Measurements from ENCODE around the gene RUNX2.

RUNX2 gene

GRCh38 chr6:45494416-45495135 is 166.4 kb downstream of the RUNX2 start (continued):
- TF ChIP-seq, protein P1, sequence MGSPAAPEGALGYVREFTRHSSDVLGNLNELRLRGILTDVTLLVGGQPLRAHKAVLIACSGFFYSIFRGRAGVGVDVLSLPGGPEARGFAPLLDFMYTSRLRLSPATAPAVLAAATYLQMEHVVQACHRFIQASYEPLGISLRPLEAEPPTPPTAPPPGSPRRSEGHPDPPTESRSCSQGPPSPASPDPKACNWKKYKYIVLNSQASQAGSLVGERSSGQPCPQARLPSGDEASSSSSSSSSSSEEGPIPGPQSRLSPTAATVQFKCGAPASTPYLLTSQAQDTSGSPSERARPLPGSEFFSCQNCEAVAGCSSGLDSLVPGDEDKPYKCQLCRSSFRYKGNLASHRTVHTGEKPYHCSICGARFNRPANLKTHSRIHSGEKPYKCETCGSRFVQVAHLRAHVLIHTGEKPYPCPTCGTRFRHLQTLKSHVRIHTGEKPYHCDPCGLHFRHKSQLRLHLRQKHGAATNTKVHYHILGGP (tag by site-specific recombination; IDR thresholded peaks at IDR 0.05) = no peak
- no peak for TF ChIP-seq ZNF585B (tag by site-specific recombination; IDR thresholded peaks at IDR 0.05)

GRCh38 chr6:45495429-45496084 is 167.4 kb downstream of the RUNX2 start:
- ChIA-PET POLR2A (no interaction called here), CTCF (interaction anchor here (0.6 to 1.4 kb wide), 3 partner anchors 22 to 219 kb away, joined by 3 to 4 read pairs (median 4); no protein-coding TSS in a partner anchor)
- H3K27ac ChIP-seq (ENCODE audit: extremely low read depth, low read depth, low read length) = no peak overlapping the region
- no peaks in the 10 kb centered on the region for H3K36me3 ChIP-seq (ENCODE audit: control insufficient read depth in 2 of 2, insufficient read depth in 1 of 2, low read length in 2 of 2)
- TF ChIP-seq ZNF830 (tag by site-specific recombination; IDR thresholded peaks at IDR 0.05; ENCODE audit: low read depth) (no peak), MZF1 (tag by site-specific recombination; IDR thresholded peaks at IDR 0.05; ENCODE audit: borderline replicate concordance) (no peak), ZNF341 (tag by site-specific recombination; IDR thresholded peaks at IDR 0.05; ENCODE audit: low read depth) (no peak), ZIC2 (tag by site-specific recombination; IDR thresholded peaks at IDR 0.05) (no peak), ZNF768 (tag by site-specific recombination; IDR thresholded peaks at IDR 0.05) (no peak), ZNF571 (tag by site-specific recombination; IDR thresholded peaks at IDR 0.05) (no peak), ZNF114 (tag by site-specific recombination; IDR thresholded peaks at IDR 0.05) (no peak)
- TF ChIP-seq, protein P2, sequence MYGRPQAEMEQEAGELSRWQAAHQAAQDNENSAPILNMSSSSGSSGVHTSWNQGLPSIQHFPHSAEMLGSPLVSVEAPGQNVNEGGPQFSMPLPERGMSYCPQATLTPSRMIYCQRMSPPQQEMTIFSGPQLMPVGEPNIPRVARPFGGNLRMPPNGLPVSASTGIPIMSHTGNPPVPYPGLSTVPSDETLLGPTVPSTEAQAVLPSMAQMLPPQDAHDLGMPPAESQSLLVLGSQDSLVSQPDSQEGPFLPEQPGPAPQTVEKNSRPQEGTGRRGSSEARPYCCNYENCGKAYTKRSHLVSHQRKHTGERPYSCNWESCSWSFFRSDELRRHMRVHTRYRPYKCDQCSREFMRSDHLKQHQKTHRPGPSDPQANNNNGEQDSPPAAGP (tag by site-specific recombination; IDR thresholded peaks at IDR 0.05) = no peak
- TF ChIP-seq, protein P3, sequence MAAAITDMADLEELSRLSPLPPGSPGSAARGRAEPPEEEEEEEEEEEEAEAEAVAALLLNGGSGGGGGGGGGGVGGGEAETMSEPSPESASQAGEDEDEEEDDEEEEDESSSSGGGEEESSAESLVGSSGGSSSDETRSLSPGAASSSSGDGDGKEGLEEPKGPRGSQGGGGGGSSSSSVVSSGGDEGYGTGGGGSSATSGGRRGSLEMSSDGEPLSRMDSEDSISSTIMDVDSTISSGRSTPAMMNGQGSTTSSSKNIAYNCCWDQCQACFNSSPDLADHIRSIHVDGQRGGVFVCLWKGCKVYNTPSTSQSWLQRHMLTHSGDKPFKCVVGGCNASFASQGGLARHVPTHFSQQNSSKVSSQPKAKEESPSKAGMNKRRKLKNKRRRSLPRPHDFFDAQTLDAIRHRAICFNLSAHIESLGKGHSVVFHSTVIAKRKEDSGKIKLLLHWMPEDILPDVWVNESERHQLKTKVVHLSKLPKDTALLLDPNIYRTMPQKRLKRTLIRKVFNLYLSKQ (tag by site-specific recombination; IDR thresholded peaks at IDR 0.05; ENCODE audit: borderline replicate concordance) = no peak
- TF ChIP-seq, protein P4, sequence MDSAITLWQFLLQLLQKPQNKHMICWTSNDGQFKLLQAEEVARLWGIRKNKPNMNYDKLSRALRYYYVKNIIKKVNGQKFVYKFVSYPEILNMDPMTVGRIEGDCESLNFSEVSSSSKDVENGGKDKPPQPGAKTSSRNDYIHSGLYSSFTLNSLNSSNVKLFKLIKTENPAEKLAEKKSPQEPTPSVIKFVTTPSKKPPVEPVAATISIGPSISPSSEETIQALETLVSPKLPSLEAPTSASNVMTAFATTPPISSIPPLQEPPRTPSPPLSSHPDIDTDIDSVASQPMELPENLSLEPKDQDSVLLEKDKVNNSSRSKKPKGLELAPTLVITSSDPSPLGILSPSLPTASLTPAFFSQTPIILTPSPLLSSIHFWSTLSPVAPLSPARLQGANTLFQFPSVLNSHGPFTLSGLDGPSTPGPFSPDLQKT (IDR thresholded peaks at IDR 0.05; ENCODE audit: borderline replicate concordance, low read depth, low read length) = no peak
- TF ChIP-seq, protein P5, sequence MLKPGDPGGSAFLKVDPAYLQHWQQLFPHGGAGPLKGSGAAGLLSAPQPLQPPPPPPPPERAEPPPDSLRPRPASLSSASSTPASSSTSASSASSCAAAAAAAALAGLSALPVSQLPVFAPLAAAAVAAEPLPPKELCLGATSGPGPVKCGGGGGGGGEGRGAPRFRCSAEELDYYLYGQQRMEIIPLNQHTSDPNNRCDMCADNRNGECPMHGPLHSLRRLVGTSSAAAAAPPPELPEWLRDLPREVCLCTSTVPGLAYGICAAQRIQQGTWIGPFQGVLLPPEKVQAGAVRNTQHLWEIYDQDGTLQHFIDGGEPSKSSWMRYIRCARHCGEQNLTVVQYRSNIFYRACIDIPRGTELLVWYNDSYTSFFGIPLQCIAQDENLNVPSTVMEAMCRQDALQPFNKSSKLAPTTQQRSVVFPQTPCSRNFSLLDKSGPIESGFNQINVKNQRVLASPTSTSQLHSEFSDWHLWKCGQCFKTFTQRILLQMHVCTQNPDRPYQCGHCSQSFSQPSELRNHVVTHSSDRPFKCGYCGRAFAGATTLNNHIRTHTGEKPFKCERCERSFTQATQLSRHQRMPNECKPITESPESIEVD (tag by site-specific recombination; IDR thresholded peaks at IDR 0.05) = no peak
- no peaks in the 10 kb centered on the region for H3K9me3 ChIP-seq (ENCODE audit: control insufficient read depth, insufficient read depth, low read depth, low read length)
- no peak overlapping the region for H3K4me3 ChIP-seq (ENCODE audit: low read depth, low read length)
- 0 out of 2 replicates have a peak, but pooled peaks cover 3% of the 10 kb centered on the region for H3K4me1 ChIP-seq (ENCODE audit: control insufficient read depth, insufficient read depth, low read length)

- H3K27ac ChIP-seq (ENCODE audit: extremely low read depth, low read depth, low read length) = no peak overlapping the region
- no peak overlapping the region for H3K4me3 ChIP-seq (ENCODE audit: low read depth, low read length)
- peaks cover 4% of the 10 kb centered on the region for H3K4me1 ChIP-seq (ENCODE audit: control insufficient read depth, insufficient read depth, low read length)
- H3K36me3 ChIP-seq (ENCODE audit: control insufficient read depth in 2 of 2, insufficient read depth in 1 of 2, low read length in 2 of 2) = no peaks in the 10 kb centered on the region
- CTCF ChIA-PET = interaction anchor here (1.0 kb wide), 1 partner anchor 62 kb away, joined by 3 read pairs; no protein-coding TSS in a partner anchor
- H3K9me3 ChIP-seq (ENCODE audit: control insufficient read depth, insufficient read depth, low read depth, low read length) = no peaks in the 10 kb centered on the region
- POLR2A ChIA-PET = no interaction called here
- no peak for TF ChIP-seq ZSCAN16 (tag by site-specific recombination; IDR thresholded peaks at IDR 0.05)
- no peak for TF ChIP-seq ZNF302 (tag by site-specific recombination; IDR thresholded peaks at IDR 0.05; ENCODE audit: low read depth)
- no peak for TF ChIP-seq ZNF513 (tag by site-specific recombination; IDR thresholded peaks at IDR 0.05)
- no peak for TF ChIP-seq ZNF558 (tag by site-specific recombination; IDR thresholded peaks at IDR 0.05)
- TF ChIP-seq ZNF274 (IDR thresholded peaks at IDR 0.05; ENCODE audit: low read length) = no peak
- no peak for TF ChIP-seq ZNF274 (tag by site-specific recombination; IDR thresholded peaks at IDR 0.05; ENCODE audit: borderline replicate concordance)
- TF ChIP-seq ZNF132 (tag by site-specific recombination; IDR thresholded peaks at IDR 0.05; ENCODE audit: borderline replicate concordance) = no peak
- TF ChIP-seq, protein P6, sequence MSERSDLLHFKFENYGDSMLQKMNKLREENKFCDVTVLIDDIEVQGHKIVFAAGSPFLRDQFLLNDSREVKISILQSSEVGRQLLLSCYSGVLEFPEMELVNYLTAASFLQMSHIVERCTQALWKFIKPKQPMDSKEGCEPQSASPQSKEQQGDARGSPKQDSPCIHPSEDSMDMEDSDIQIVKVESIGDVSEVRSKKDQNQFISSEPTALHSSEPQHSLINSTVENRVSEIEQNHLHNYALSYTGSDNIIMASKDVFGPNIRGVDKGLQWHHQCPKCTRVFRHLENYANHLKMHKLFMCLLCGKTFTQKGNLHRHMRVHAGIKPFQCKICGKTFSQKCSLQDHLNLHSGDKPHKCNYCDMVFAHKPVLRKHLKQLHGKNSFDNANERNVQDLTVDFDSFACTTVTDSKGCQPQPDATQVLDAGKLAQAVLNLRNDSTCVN (tag by site-specific recombination; optimal IDR thresholded peaks at IDR 0.05) = no peak
- TF ChIP-seq ZNF138 (tag by site-specific recombination; IDR thresholded peaks at IDR 0.05; ENCODE audit: borderline replicate concordance) = no peak
Measured at GRCh38 chr6:45496085-45496433, 167.9 kb downstream of the RUNX2 start.
